ENCODE data around the gene CHRD.

The CHRD gene

GRCh38 chr3:184409331-184409926, 29.6 kb downstream of the CHRD start:
- TF ChIP-seq EZH2 (IDR thresholded peaks at IDR 0.05): no peak
- no peak for TF ChIP-seq POLR2AphosphoS5 (IDR thresholded peaks at IDR 0.05; ENCODE audit: borderline replicate concordance, low read depth, low read length)
- TF ChIP-seq FOXP2 (optimal IDR thresholded peaks at IDR 0.05; ENCODE audit: control extremely low read depth, extremely low read length, insufficient read depth): no peak
- no peak for DNase-seq (ENCODE audit: low read depth, low spot score)
- Histone ChIP-seq H3K36me3 (ENCODE audit: insufficient read depth, low read length) (no peaks in the 10 kb centered on the region), H3K9me3 (ENCODE audit: low read depth, low read length) (no peaks in the 10 kb centered on the region), H3K4me3 (no peak overlapping the region), H3K27ac (no peak overlapping the region), H3K9ac (ENCODE audit: insufficient read length) (no peak overlapping the region)

DNA sequence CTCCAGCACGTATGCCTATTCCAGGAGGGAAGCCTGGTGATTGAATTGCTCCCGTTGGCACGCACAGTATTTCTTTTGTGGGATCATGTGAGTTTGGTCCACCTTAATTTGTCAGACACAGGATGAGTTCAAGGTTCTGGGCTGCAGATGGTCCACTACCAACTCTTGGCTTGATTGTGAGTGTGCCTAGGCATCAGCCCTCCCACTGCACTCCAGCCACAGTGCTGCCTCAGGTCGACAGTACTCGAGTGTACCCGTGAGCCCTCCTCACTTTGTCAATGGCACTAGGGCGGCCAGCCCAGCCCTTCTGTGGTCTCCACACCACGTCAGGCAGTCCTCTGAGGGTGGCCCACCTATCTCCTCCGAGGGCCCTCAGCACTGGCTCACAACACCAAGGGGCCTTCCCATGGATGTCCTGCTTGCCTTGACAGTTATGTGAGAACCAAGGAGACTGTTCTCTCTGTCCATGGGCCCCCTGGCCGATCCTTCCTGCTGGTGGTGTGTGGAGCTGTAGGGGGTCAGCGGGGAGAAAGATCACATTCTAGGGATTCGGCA, 30.2 kb downstream of the CHRD start:
- no peak for DNase-seq (ENCODE audit: low read depth, low spot score)
- Histone ChIP-seq H3K9ac (ENCODE audit: insufficient read length) (no peak overlapping the region), H3K4me3 (no peak overlapping the region), H3K27ac (no peak overlapping the region), H3K9me3 (ENCODE audit: low read depth, low read length) (no peaks in the 10 kb centered on the region), H3K36me3 (ENCODE audit: insufficient read depth, low read length) (no peaks in the 10 kb centered on the region)
- no peak for TF ChIP-seq POLR2AphosphoS5 (IDR thresholded peaks at IDR 0.05; ENCODE audit: borderline replicate concordance, low read depth, low read length)
- no peak for TF ChIP-seq FOXP2 (optimal IDR thresholded peaks at IDR 0.05; ENCODE audit: control extremely low read depth, extremely low read length, insufficient read depth)
- TF ChIP-seq EZH2 (IDR thresholded peaks at IDR 0.05): no peak

DNA sequence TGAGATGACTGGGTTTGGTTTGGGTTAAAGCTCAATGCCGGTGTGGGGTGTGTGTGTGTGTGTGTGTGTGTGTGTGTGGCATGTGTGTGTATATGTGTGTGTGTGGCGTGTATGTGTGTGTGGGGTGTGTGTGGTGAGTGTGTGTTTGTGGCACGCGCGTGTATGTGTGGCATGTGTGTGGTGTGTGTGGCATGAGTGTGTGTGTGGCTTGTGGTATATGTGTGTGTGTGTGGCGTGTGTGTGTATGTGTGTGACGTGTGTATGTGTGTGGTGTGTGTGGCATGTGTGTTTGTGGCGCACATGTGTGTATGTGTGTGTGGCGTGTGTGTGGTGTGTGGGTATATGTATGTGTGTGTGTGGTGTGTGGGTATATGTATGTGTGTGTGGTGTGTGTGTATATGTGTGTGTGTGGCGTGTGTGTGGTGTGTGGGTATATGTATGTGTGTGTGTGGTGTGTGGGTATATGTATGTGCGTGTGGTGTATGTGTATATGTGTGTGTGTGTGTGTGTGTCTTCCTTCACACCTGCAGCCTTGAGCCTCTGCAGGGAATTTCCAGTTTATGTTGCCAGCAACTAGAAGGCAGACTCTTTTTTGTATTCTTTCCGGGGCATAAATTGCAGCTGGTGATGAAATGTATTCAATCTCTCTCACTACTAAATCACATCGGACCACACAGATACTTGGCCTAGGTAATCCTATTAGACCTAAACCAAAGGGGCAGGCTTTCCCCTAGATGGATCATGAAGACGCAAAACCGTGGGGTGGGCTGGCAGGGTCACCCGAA, 34.8 kb downstream of the CHRD start:
- Histone ChIP-seq H3K36me3 (ENCODE audit: insufficient read depth, low read length) (no peaks in the 10 kb centered on the region), H3K9ac (ENCODE audit: insufficient read length) (no peak overlapping the region), H3K27ac (no peak overlapping the region), H3K4me3 (no peak overlapping the region), H3K9me3 (ENCODE audit: low read depth, low read length) (no peaks in the 10 kb centered on the region)
- TF ChIP-seq POLR2AphosphoS5 (IDR thresholded peaks at IDR 0.05; ENCODE audit: borderline replicate concordance, low read depth, low read length): no peak
- no peak for TF ChIP-seq FOXP2 (optimal IDR thresholded peaks at IDR 0.05; ENCODE audit: control extremely low read depth, extremely low read length, insufficient read depth)
- TF ChIP-seq EZH2 (IDR thresholded peaks at IDR 0.05): no peak
- DNase-seq (ENCODE audit: low read depth, low spot score): no peak

- TF ChIP-seq EZH2 (IDR thresholded peaks at IDR 0.05): no peak
- no peak for TF ChIP-seq FOXP2 (optimal IDR thresholded peaks at IDR 0.05; ENCODE audit: control extremely low read depth, extremely low read length, insufficient read depth)
- TF ChIP-seq POLR2AphosphoS5 (IDR thresholded peaks at IDR 0.05; ENCODE audit: borderline replicate concordance, low read depth, low read length): no peak
- Histone ChIP-seq H3K9ac (ENCODE audit: insufficient read length) (no peak overlapping the region), H3K36me3 (ENCODE audit: insufficient read depth, low read length) (no peaks in the 10 kb centered on the region), H3K27ac (no peak overlapping the region), H3K4me3 (no peak overlapping the region), H3K9me3 (ENCODE audit: low read depth, low read length) (no peaks in the 10 kb centered on the region)
- DNase-seq (ENCODE audit: low read depth, low spot score): no peak
These were observed 35.3 kb downstream of the CHRD start for GRCh38 chr3:184415203-184415490.

DNA sequence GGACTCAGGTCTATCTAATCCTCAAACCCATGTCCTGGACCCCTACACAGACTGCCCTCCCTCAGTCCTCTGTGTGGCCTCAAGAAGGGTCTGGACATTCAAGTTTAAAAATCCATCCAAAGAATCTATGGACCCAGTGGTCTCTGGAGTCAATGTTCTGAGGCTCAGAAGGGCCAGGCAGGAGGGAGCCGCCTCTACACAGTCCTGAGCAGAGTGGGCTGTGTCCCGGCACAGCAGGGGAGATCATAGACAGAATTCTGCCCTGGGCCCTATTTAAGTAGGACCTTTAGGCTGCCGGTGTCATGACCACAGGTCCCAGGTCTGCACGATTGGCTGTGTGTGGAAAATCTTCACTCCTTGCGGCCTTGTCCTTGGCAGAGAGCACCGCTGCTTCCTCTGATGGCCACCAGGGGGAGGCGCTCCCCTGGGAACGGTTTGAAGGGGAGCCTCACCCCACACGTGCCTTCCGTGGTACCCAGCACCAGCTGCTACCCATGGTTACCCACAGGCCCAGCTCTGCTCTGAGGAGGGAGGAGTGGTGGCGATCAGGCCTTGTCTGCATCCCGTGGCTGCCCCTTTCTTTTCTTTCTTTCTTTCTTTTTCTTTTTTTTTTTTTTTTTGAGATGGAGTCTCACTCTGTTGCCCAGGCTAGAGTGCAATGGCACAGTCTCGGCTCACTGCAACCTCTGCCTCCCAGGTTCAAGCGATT, 37.9 kb downstream of the CHRD start:
- Histone ChIP-seq H3K9me3 (ENCODE audit: low read depth, low read length) (0 out of 2 replicates have a peak, but pooled peaks cover 2% of the 10 kb centered on the region), H3K27ac (no peak overlapping the region), H3K9ac (ENCODE audit: insufficient read length) (no peak overlapping the region), H3K4me3 (no peak overlapping the region), H3K36me3 (ENCODE audit: insufficient read depth, low read length) (no peaks in the 10 kb centered on the region)
- DNase-seq (ENCODE audit: low read depth, low spot score): peak; percentile 14
- TF ChIP-seq EZH2 (IDR thresholded peaks at IDR 0.05): no peak
- TF ChIP-seq POLR2AphosphoS5 (IDR thresholded peaks at IDR 0.05; ENCODE audit: borderline replicate concordance, low read depth, low read length): no peak
- no peak for TF ChIP-seq FOXP2 (optimal IDR thresholded peaks at IDR 0.05; ENCODE audit: control extremely low read depth, extremely low read length, insufficient read depth)

DNA sequence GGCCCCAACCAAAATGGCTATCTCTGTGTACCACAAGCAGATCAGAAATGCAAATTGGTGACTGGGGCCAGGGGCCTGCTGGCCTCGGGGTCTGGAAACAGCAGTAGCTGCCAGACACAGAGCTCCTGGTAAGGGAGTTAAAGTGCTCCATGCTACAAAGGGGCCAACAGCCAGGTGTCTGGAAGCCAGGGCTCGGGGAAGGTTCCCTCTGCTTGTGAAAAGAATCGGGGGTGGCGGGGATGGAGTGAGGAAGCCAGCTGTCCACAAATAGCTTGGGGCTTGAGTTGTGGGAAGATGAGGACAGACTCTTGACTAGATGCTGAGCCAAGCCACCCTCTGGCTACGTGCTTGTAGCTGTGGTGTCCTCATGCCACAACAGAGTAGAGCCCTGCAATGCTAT, 39.3 kb downstream of the CHRD start:
- DNase-seq (ENCODE audit: low read depth, low spot score): no peak
- Histone ChIP-seq H3K4me3 (no peak overlapping the region), H3K27ac (no peak overlapping the region), H3K9me3 (ENCODE audit: low read depth, low read length) (0 out of 2 replicates have a peak, but pooled peaks cover 3% of the 10 kb centered on the region), H3K9ac (ENCODE audit: insufficient read length) (no peak overlapping the region), H3K36me3 (ENCODE audit: insufficient read depth, low read length) (no peaks in the 10 kb centered on the region)
- TF ChIP-seq FOXP2 (optimal IDR thresholded peaks at IDR 0.05; ENCODE audit: control extremely low read depth, extremely low read length, insufficient read depth) (no peak), POLR2AphosphoS5 (IDR thresholded peaks at IDR 0.05; ENCODE audit: borderline replicate concordance, low read depth, low read length) (no peak), EZH2 (IDR thresholded peaks at IDR 0.05) (no peak)

DNA sequence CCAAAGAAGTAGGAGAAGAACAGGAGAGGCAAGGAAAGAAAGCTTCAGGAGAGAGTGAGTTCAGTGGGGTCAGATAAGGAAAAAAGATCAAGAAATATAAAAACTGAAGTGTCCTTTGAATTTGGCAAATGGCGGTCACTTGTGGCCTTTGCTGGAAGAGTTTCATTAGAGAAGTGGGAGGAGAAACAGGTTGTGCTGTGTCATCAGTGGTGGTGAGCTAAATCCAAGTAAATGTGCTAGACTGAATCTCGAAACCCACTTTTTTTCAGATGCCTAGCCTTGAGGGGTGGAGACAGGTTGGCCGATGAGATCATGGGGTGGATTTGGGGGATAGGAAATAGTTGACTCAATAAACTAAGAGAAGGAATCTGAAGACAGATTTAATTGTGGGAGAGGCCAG, 43.7 kb downstream of the CHRD start:
- Histone ChIP-seq H3K4me3 (no peak overlapping the region), H3K9ac (ENCODE audit: insufficient read length) (no peak overlapping the region), H3K9me3 (ENCODE audit: low read depth, low read length) (0 out of 2 replicates have a peak, but pooled peaks cover 3% of the 10 kb centered on the region), H3K27ac (no peak overlapping the region), H3K36me3 (ENCODE audit: insufficient read depth, low read length) (no peaks in the 10 kb centered on the region)
- no peak for DNase-seq (ENCODE audit: low read depth, low spot score)
- TF ChIP-seq POLR2AphosphoS5 (IDR thresholded peaks at IDR 0.05; ENCODE audit: borderline replicate concordance, low read depth, low read length) (no peak), FOXP2 (optimal IDR thresholded peaks at IDR 0.05; ENCODE audit: control extremely low read depth, extremely low read length, insufficient read depth) (no peak), EZH2 (IDR thresholded peaks at IDR 0.05) (no peak)

DNA sequence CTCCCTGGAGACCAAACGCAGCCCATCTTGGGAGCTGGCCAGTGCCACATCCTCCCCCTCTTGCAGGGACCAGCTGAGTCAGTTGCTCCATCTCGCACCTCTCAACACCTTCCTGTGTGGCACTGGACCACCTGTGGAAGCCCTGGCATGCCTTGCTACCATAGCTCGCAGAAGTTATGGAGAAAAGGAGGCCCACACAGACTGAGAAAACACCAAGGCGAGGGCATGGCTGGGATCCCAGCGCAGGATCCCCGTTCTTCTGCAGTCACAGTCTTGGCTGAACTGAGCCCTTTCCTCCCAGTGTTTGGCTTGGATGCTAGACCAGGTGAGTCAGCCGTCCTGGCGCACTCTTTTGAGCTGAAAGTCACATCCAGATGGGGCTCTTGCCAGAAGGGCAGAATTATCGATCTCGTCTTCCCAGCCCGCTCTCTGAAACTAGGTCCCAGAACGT, 46.9 kb downstream of the CHRD start:
- no peaks in the 10 kb centered on the region for H3K36me3 ChIP-seq (ENCODE audit: insufficient read depth, low read length)
- TF ChIP-seq FOXP2 (optimal IDR thresholded peaks at IDR 0.05; ENCODE audit: control extremely low read depth, extremely low read length, insufficient read depth) (no peak), EZH2 (IDR thresholded peaks at IDR 0.05) (no peak), POLR2AphosphoS5 (IDR thresholded peaks at IDR 0.05; ENCODE audit: borderline replicate concordance, low read depth, low read length) (no peak)
- no peak overlapping the region for H3K4me3 ChIP-seq
- H3K9ac ChIP-seq (ENCODE audit: insufficient read length): no peak overlapping the region
- 0 out of 2 replicates have a peak, but pooled peaks cover 3% of the 10 kb centered on the region for H3K9me3 ChIP-seq (ENCODE audit: low read depth, low read length)
- DNase-seq (ENCODE audit: low read depth, low spot score): no peak
- no peak overlapping the region for H3K27ac ChIP-seq

Data from SK-N-MC (cell line).